GM06990 (cell line): Measurements from ENCODE around the gene PRSS50.

Experiments used
- DNase-seq: peaks from one replicate; pipeline ENCODE4 v3.0.0-alpha.2; 2011; ENCODE audit not compliant: insufficient read length; ENCODE audit errors: extremely low read depth
- H3K27me3 ChIP-seq: replicated peaks from 2 replicates; pipeline ENCODE4 v1.6.0; 2011; ENCODE audit warnings: low read length; ENCODE audit not compliant: control insufficient read depth, insufficient read depth
- H3K36me3 ChIP-seq: 2 replicates; pipeline ENCODE4 v1.5.1; 2011; ENCODE audit warnings: low read length; ENCODE audit not compliant: control insufficient read depth, insufficient read depth
- H3K4me3 ChIP-seq: replicated peaks from 2 replicates; pipeline ENCODE4 v1.5.1; 2011; ENCODE audit warnings: low read depth, mild to moderate bottlenecking, control low read depth, low read length
- TF ChIP-seq, protein P1 (sequence below): IDR thresholded peaks from 2 replicates; pipeline ENCODE4 v1.5.1; 2011; ENCODE audit warnings: low read length, control low read depth, mild to moderate bottlenecking, inconsistent platforms; ENCODE audit not compliant: insufficient read depth, poor library complexity, severe bottlenecking

PRSS50 gene

DNA sequence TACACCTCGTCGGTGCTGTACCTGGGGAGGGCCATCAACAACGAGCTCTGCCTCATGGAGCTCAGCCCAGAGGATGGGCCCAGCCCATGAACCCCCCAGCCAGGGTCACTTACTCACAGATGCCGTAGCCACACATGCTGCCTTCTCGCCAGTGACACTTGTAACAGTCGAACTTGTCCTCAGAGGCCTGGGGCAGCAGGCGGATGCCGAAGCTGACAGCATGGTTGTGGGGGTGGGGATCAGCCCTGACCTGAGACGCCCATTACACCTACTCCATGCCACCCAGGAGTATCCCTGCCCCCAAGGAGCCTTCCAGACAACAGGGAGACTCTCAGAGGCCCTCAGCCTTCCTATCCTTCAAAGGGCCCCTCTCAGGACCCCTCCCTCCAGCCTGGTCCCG is 36.3 kb downstream of the PRSS50 start:
- Histone ChIP-seq H3K36me3 (no peaks in the 10 kb centered on the region), H3K27me3 (no peaks in the 10 kb centered on the region; the same call in 1 of the 2 replicates), H3K4me3 (no peak overlapping the region)
- TF ChIP-seq, protein P1, sequence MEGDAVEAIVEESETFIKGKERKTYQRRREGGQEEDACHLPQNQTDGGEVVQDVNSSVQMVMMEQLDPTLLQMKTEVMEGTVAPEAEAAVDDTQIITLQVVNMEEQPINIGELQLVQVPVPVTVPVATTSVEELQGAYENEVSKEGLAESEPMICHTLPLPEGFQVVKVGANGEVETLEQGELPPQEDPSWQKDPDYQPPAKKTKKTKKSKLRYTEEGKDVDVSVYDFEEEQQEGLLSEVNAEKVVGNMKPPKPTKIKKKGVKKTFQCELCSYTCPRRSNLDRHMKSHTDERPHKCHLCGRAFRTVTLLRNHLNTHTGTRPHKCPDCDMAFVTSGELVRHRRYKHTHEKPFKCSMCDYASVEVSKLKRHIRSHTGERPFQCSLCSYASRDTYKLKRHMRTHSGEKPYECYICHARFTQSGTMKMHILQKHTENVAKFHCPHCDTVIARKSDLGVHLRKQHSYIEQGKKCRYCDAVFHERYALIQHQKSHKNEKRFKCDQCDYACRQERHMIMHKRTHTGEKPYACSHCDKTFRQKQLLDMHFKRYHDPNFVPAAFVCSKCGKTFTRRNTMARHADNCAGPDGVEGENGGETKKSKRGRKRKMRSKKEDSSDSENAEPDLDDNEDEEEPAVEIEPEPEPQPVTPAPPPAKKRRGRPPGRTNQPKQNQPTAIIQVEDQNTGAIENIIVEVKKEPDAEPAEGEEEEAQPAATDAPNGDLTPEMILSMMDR = no peak
- DNase-seq = no peak

DNA sequence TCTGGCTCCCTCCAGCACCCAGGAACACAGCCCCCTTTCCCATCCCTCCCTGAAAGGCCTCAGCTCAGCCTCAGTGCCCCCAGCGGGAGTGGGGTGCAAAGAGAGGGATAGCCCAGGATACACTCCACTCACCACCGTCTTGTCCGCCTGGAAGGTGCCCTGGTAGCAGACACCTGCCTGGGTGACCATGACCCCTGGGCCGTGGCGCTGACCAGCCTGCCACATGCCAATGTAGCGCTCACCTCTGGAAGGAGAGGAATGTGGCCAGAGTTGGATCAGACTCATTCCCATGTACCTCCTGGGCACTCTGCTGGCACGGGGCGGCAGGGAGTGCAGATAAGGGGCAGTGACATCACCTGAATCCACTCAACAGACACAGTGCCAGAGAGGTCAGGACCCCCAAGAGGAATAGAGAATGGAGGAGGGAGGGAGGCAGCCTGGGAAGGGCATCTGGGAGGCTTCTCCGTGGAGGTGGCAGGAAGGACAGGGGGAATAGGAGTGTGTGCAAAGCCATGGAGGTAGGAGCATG is 37.3 kb downstream of the PRSS50 start:
- TF ChIP-seq, protein P1 = no peak
- no peak for DNase-seq
- no peaks in the 10 kb centered on the region; the same call in 1 of the 2 replicates for H3K27me3 ChIP-seq
- no peak overlapping the region for H3K4me3 ChIP-seq
- no peaks in the 10 kb centered on the region for H3K36me3 ChIP-seq

DNA sequence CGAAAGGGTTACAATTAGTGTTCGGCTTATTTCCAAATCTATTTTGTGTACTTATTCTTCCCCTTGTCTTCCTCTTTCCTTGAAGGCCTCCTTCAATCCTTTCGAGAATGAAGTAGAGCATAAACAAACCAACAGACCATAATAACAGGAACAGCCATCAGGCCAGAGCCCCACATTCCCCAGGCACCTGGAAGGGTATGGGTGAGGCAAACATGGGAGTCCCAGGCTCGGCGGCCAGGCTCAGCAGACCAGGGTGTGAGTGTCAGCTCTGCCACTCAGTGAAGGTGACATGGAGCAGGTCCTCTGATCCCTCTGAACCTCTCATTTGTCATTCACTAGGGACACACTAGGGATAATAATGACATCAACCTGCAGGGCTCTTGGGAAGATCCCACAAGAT is 38.0 kb downstream of the PRSS50 start:
- H3K4me3 ChIP-seq = no peak overlapping the region
- H3K36me3 ChIP-seq = no peaks in the 10 kb centered on the region
- DNase-seq = no peak
- no peaks in the 10 kb centered on the region; the same call in 1 of the 2 replicates for H3K27me3 ChIP-seq
- TF ChIP-seq, protein P1 = no peak

DNA sequence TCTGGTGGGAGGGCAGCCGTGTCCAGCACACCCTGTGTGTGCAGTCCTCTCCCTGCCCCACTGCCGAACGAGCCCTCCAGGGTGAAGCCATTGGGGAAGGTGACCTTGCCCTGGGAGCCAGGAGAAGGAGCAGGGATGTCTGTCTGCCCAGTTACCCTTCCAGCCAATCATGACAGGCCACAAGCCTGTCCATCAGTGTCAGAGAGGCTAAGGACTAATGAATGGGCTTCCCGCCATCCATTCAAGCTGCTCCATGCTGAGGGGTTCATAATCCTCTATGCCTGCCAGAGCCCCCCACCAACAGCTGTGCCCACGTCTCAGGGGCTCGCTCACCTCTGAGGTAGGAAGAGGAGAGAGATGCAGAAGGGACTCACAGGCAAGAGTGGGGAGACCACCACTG is 39.4 kb downstream of the PRSS50 start:
- Histone ChIP-seq H3K4me3 (no peak overlapping the region), H3K27me3 (peaks cover under 1% of the 10 kb centered on the region), H3K36me3 (no peaks in the 10 kb centered on the region)
- no peak for DNase-seq
- TF ChIP-seq, protein P1 = no peak

DNA sequence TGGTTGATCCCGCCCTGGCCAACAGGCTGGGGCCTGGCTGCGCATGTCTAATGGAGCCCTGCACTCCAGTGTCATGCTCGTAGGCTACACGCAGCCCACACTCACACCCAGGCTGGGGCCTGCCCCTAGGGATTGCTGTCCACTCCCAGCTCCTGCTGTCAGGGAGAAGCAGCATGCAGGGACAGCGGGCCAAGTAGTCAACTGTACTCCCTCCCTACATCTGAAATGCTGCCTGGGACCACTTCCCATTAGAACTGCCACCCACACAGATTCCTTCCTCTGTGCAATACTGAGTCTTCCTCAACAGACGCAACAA is 40.3 kb downstream of the PRSS50 start:
- Histone ChIP-seq H3K27me3 (peaks cover 3% of the 10 kb centered on the region), H3K4me3 (no peak overlapping the region), H3K36me3 (no peaks in the 10 kb centered on the region)
- TF ChIP-seq, protein P1 = no peak
- DNase-seq = no peak
